GM23338 (cell line): ENCODE data around the gene TM9SF4.
"Not testable (repeated sequence)": the region's sequence is repeated elsewhere in the genome, so short reads cannot be mapped to it uniquely, and the experiment has no call there.

Experiments used
- CREB1 ChIP-seq: fragments of 250-450 bp; sonication (Bioruptor Pico); IDR thresholded peaks from 2 replicates; pipeline ENCODE4 v1.5.0; 2020; ENCODE audit warnings: low read depth, mild to moderate bottlenecking, moderate library complexity
- EZH2 ChIP-seq: fragments of 200-600 bp; sonication (generic); IDR thresholded peaks from one replicate; pipeline ENCODE4 v1.8.0; 2017; ENCODE audit warnings: antibody characterized with exemption, mild to moderate bottlenecking, low read depth; ENCODE audit not compliant: unreplicated experiment
- EZH2phosphoT487 ChIP-seq: fragments of 200-600 bp; sonication (generic); IDR thresholded peaks from one replicate; pipeline ENCODE4 v1.8.1; 2018; ENCODE audit warnings: antibody characterized with exemption; ENCODE audit not compliant: unreplicated experiment
- JUNB ChIP-seq: IDR thresholded peaks from one replicate; pipeline ENCODE4 v1.6.1; 2016; ENCODE audit warnings: antibody characterized with exemption; ENCODE audit not compliant: unreplicated experiment
- NANOG ChIP-seq: IDR thresholded peaks from 2 replicates; pipeline ENCODE4 v1.6.1; 2016; ENCODE audit warnings: antibody characterized with exemption, borderline replicate concordance
- POLR2AphosphoS5 ChIP-seq: IDR thresholded peaks from 2 replicates; pipeline ENCODE4 v1.6.1; 2016; ENCODE audit warnings: antibody characterized with exemption, low read depth
- ZNF114 ChIP-seq: fragments of 250-450 bp; sonication (Bioruptor Pico); IDR thresholded peaks from 2 replicates; pipeline ENCODE4 v1.5.0; 2020; ENCODE audit warnings: mild to moderate bottlenecking, moderate library complexity
- ZNF331 ChIP-seq: fragments of 250-450 bp; sonication (Bioruptor Pico); IDR thresholded peaks from 2 replicates; pipeline ENCODE4 v1.5.0; 2020; ENCODE audit warnings: low read depth, mild to moderate bottlenecking, moderate library complexity
- TF ChIP-seq, protein P1 (sequence below), 2 experiments: fragments of 200-600 bp in 1 of 2; sonication (generic) in 1 of 2; conservative IDR thresholded peaks; 2 replicates each; pipeline versions ENCODE4 v1.5.1 to v1.6.1; 2016 to 2017; ENCODE audit warnings: antibody characterized with exemption in 2 of 2, low read depth in 2 of 2, mild to moderate bottlenecking in 2 of 2, moderate library complexity in 1 of 2
- TF ChIP-seq, protein P2 (sequence below): IDR thresholded peaks from one replicate; pipeline ENCODE4 v1.6.1; 2018; ENCODE audit warnings: antibody characterized with exemption; ENCODE audit not compliant: unreplicated experiment
- TF ChIP-seq, protein P3 (sequence below): fragments of 250-450 bp; sonication (Bioruptor Pico); IDR thresholded peaks from 2 replicates; pipeline ENCODE4 v1.5.0; 2020; ENCODE audit warnings: mild to moderate bottlenecking, moderate library complexity

DNA sequence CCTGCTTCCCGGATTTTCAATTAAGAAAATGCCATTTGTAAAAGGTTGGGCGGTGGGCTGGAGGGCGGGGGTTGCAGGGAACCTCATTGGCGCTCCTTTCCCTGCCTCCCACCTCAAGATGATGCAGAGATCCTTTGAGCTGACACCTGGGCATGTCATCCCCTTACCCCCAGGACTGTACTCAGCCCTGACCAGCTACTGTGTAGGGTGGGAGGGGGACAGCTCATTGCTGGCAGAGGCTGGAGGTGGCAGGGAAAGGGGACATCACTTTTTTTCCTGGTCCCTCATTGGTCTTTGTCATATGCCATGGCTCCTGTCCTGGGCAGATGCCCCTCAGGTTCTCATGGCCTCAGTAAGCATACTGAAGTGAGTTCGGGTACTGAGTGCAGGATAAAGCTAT is 83.8 kb downstream of the TM9SF4 start:
- TF ChIP-seq EZH2; EZH2phosphoT487; POLR2AphosphoS5; CREB1; ZNF331 (CRISPR knock-in tag); JUNB; ZNF114 (CRISPR knock-in tag); NANOG: not testable (repeated sequence)
- TF ChIP-seq, protein P1, sequence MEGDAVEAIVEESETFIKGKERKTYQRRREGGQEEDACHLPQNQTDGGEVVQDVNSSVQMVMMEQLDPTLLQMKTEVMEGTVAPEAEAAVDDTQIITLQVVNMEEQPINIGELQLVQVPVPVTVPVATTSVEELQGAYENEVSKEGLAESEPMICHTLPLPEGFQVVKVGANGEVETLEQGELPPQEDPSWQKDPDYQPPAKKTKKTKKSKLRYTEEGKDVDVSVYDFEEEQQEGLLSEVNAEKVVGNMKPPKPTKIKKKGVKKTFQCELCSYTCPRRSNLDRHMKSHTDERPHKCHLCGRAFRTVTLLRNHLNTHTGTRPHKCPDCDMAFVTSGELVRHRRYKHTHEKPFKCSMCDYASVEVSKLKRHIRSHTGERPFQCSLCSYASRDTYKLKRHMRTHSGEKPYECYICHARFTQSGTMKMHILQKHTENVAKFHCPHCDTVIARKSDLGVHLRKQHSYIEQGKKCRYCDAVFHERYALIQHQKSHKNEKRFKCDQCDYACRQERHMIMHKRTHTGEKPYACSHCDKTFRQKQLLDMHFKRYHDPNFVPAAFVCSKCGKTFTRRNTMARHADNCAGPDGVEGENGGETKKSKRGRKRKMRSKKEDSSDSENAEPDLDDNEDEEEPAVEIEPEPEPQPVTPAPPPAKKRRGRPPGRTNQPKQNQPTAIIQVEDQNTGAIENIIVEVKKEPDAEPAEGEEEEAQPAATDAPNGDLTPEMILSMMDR (conservative IDR thresholded peaks at IDR 0.05; ENCODE audit: low read depth in 2 of 2) = not testable (repeated sequence)
- TF ChIP-seq, protein P2, sequence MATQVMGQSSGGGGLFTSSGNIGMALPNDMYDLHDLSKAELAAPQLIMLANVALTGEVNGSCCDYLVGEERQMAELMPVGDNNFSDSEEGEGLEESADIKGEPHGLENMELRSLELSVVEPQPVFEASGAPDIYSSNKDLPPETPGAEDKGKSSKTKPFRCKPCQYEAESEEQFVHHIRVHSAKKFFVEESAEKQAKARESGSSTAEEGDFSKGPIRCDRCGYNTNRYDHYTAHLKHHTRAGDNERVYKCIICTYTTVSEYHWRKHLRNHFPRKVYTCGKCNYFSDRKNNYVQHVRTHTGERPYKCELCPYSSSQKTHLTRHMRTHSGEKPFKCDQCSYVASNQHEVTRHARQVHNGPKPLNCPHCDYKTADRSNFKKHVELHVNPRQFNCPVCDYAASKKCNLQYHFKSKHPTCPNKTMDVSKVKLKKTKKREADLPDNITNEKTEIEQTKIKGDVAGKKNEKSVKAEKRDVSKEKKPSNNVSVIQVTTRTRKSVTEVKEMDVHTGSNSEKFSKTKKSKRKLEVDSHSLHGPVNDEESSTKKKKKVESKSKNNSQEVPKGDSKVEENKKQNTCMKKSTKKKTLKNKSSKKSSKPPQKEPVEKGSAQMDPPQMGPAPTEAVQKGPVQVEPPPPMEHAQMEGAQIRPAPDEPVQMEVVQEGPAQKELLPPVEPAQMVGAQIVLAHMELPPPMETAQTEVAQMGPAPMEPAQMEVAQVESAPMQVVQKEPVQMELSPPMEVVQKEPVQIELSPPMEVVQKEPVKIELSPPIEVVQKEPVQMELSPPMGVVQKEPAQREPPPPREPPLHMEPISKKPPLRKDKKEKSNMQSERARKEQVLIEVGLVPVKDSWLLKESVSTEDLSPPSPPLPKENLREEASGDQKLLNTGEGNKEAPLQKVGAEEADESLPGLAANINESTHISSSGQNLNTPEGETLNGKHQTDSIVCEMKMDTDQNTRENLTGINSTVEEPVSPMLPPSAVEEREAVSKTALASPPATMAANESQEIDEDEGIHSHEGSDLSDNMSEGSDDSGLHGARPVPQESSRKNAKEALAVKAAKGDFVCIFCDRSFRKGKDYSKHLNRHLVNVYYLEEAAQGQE = not testable (repeated sequence)
- TF ChIP-seq, protein P3, sequence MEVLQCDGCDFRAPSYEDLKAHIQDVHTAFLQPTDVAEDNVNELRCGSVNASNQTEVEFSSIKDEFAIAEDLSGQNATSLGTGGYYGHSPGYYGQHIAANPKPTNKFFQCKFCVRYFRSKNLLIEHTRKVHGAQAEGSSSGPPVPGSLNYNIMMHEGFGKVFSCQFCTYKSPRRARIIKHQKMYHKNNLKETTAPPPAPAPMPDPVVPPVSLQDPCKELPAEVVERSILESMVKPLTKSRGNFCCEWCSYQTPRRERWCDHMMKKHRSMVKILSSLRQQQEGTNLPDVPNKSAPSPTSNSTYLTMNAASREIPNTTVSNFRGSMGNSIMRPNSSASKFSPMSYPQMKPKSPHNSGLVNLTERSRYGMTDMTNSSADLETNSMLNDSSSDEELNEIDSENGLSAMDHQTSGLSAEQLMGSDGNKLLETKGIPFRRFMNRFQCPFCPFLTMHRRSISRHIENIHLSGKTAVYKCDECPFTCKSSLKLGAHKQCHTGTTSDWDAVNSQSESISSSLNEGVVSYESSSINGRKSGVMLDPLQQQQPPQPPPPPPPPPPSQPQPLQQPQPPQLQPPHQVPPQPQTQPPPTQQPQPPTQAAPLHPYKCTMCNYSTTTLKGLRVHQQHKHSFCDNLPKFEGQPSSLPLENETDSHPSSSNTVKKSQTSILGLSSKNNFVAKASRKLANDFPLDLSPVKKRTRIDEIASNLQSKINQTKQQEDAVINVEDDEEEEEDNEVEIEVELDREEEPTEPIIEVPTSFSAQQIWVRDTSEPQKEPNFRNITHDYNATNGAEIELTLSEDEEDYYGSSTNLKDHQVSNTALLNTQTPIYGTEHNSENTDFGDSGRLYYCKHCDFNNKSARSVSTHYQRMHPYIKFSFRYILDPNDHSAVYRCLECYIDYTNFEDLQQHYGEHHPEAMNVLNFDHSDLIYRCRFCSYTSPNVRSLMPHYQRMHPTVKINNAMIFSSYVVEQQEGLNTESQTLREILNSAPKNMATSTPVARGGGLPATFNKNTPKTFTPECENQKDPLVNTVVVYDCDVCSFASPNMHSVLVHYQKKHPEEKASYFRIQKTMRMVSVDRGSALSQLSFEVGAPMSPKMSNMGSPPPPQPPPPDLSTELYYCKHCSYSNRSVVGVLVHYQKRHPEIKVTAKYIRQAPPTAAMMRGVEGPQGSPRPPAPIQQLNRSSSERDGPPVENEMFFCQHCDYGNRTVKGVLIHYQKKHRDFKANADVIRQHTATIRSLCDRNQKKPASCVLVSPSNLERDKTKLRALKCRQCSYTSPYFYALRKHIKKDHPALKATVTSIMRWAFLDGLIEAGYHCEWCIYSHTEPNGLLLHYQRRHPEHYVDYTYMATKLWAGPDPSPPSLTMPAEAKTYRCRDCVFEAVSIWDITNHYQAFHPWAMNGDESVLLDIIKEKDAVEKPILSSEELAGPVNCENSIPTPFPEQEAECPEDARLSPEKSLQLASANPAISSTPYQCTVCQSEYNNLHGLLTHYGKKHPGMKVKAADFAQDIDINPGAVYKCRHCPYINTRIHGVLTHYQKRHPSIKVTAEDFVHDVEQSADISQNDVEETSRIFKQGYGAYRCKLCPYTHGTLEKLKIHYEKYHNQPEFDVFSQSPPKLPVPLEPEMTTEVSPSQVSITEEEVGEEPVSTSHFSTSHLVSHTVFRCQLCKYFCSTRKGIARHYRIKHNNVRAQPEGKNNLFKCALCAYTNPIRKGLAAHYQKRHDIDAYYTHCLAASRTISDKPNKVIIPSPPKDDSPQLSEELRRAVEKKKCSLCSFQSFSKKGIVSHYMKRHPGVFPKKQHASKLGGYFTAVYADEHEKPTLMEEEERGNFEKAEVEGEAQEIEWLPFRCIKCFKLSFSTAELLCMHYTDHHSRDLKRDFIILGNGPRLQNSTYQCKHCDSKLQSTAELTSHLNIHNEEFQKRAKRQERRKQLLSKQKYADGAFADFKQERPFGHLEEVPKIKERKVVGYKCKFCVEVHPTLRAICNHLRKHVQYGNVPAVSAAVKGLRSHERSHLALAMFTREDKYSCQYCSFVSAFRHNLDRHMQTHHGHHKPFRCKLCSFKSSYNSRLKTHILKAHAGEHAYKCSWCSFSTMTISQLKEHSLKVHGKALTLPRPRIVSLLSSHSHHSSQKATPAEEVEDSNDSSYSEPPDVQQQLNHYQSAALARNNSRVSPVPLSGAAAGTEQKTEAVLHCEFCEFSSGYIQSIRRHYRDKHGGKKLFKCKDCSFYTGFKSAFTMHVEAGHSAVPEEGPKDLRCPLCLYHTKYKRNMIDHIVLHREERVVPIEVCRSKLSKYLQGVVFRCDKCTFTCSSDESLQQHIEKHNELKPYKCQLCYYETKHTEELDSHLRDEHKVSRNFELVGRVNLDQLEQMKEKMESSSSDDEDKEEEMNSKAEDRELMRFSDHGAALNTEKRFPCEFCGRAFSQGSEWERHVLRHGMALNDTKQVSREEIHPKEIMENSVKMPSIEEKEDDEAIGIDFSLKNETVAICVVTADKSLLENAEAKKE = not testable (repeated sequence)
